Thoracic aorta (tissue), 2 donors: ENCODE results near the gene SELENOI. TPM values are rescaled to one million over a fixed set of nuclear protein-coding genes. Genes with fewer than 3 reads are reported as not detected.
"Not testable (repeated sequence)": the region's sequence is repeated elsewhere in the genome, so short reads cannot be mapped to it uniquely, and the experiment has no call there.

Experiments used
- ATAC-seq: fragments of 150-250 bp; one replicate; pipeline ENCODE4 v1.8.0; 2017; ENCODE audit warnings: low read depth; ENCODE audit not compliant: insufficient number of reproducible peaks, low FRiP score
- DNase-seq: peaks from one replicate; pipeline ENCODE4 v3.0.0-alpha.2; 2020; ENCODE audit warnings: low spot score
- H3K27ac ChIP-seq, 2 donors: fragments of 200-600 bp; sonication (generic); 1 replicate in 1 of 2; 2 replicates in 1 of 2; pipeline ENCODE4 v1.5.1; 2016; ENCODE audit warnings: mild to moderate bottlenecking in 2 of 2, moderate library complexity in 2 of 2
- H3K27me3 ChIP-seq: fragments of 200-600 bp; sonication (generic); replicated peaks from 2 replicates; pipeline ENCODE4 v1.6.0; 2016; ENCODE audit warnings: mild to moderate bottlenecking; ENCODE audit not compliant: insufficient read depth
- H3K36me3 ChIP-seq: fragments of 200-600 bp; sonication (generic); one replicate; pipeline ENCODE4 v1.5.1; 2016
- H3K4me1 ChIP-seq, 2 donors: fragments of 200-600 bp; sonication (generic); 1 replicate in 1 of 2; 2 replicates in 1 of 2; pipeline versions ENCODE4 v1.5.1 to v1.6.0; 2016; ENCODE audit warnings: low read depth in 2 of 2, mild to moderate bottlenecking in 1 of 2; ENCODE audit not compliant: control insufficient read depth in 1 of 2
- H3K4me3 ChIP-seq: fragments of 200-600 bp; sonication (generic); 2 replicates; pipeline ENCODE4 v1.5.1; 2016; ENCODE audit warnings: mild to moderate bottlenecking
- H3K9me3 ChIP-seq: fragments of 200-600 bp; sonication (generic); 2 replicates; pipeline ENCODE4 v1.5.1; 2016
- CTCF ChIP-seq: fragments of 200-600 bp; sonication (generic); IDR thresholded peaks from one replicate; pipeline ENCODE4 v1.5.1; 2019; ENCODE audit warnings: antibody characterized with exemption
- total RNA-seq, 2 donors: library from RNA; depleted of rRNA; stranded (reverse); fragments of >200 nt; gene quantifications; one replicate each; pipeline versions ENCODE4 v1.1.0 to v1.2.3, GENCODE V29; 2016

The SELENOI gene
- total RNA-seq, 2 donors from 2014 or later = 7.0 to 11.8 TPM

DNA sequence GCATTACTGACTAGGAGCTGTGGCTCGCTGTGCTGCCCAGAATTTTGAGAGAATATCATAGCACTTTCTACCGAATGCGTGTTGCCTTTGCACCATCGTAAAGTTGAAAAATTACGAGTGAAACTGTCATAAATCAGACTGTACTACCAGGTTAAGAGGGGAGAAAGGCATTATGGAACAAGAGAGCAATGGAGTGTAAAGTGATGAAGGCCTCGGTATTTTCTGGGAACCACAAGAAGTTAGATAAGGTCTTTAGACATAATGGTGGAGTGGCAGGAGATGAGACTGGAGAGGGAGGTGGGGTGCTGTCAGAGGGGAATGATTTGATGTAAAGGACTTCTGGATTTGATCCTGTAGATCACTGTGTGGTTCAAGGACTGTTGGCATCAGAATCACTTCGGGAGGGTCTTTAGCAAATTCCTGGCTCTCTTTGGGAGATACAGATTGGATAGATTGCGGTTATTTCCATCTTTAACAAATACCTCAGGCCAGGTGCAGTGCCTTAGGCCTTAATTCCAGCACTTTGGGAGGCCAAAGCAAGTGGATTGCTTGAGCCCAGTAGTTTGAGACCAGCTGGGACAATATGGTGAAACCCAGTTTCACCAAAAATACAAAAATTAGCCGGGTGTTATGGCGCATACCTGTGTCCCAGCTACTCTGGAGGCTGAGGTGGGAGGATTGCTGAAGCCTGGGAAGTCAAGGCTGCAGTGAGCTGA, 5.6 kb downstream of the SELENOI start:
- ATAC-seq = no peak
- no peak overlapping the region for H3K27ac ChIP-seq
- no peak for TF ChIP-seq CTCF
- H3K27me3 ChIP-seq = no peaks in the 10 kb centered on the region
- DNase-seq = no peak
- H3K9me3 ChIP-seq = no peaks in the 10 kb centered on the region
- no peaks in the 10 kb centered on the region for H3K36me3 ChIP-seq
- H3K4me3 ChIP-seq = no peak overlapping the region
- H3K4me1 ChIP-seq = peaks cover 8 to 9% of the 10 kb centered on the region in 2 donors

DNA sequence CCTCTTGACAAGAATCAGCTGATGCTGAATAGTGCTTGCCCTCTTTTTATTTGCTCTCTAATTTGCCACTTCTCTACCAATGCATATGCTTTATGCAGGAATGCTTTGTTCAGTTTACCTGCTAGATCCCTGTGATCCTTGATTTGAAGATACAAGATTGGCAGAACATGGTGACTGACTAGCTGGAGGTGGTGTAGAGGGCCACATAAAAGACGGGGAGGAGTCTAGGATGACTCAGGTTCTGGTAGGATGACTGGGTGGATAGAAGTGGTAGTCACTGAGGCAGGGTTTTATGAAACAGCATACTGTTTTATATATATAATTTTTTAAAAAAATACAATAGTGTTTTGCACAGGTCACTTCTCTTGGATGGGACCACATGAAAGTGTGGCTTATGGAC, 6.9 kb downstream of the SELENOI start:
- no peak for ATAC-seq
- H3K9me3 ChIP-seq = no peaks in the 10 kb centered on the region
- H3K4me3 ChIP-seq = no peak overlapping the region
- no peak for TF ChIP-seq CTCF
- H3K36me3 ChIP-seq = no peaks in the 10 kb centered on the region
- no peak overlapping the region for H3K27ac ChIP-seq
- H3K27me3 ChIP-seq = no peaks in the 10 kb centered on the region
- DNase-seq = no peak
- no peaks in the 10 kb centered on the region for H3K4me1 ChIP-seq

DNA sequence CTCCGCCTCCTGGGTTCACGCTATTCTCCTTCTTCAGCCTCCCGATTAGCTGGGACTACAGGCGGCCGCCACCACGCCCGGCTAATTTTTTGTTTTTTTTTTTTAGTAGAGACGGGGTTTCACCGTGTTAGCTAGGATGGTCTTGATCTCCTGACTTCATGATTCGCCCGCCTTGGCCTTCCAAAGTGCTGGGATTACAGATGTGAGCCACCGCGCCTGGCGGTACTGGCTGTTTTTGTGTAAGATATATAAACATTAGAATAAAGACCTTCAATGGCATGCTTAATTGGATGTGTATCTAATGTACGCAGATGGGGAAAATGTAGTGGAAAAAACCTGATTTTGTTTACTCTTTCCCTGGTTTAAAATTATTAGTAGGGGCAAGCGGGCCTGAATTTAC, 8.5 kb downstream of the SELENOI start:
- H3K4me1 ChIP-seq, H3K9me3 ChIP-seq, H3K4me3 ChIP-seq, ATAC-seq, H3K27ac ChIP-seq, H3K27me3 ChIP-seq, H3K36me3 ChIP-seq, DNase-seq: not testable (repeated sequence)

GRCh38 chr2:26355038-26355995, 9.4 kb downstream of the SELENOI start:
- no peak for TF ChIP-seq CTCF
- Histone ChIP-seq H3K4me3 (no peak overlapping the region), H3K4me1 (no peaks in the 10 kb centered on the region), H3K27ac (no peak overlapping the region), H3K27me3 (no peaks in the 10 kb centered on the region), H3K36me3 (no peaks in the 10 kb centered on the region), H3K9me3 (no peaks in the 10 kb centered on the region)
- DNase-seq (no peak), ATAC-seq (no peak)

DNA sequence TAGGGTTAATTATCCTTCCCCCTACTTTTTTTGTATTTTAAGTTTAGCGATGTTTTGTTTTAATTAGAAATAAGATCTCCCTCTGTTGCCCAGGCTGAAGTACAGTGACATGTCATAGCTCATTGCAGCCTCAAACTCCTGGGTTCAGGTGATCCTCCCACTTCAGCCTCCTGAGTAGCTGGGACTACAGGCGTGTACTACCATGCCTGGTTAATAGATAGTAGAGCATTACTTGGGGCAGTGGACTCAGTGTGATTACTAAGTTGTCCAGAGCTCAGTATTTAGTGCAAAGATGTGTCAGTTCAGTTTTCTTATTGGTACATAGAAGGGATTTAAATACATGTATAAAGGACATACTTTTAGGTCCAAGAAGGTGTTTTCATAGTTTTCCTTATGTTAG, 10.2 kb downstream of the SELENOI start:
- Histone ChIP-seq H3K9me3 (no peaks in the 10 kb centered on the region), H3K27me3 (no peaks in the 10 kb centered on the region), H3K4me1 (no peaks in the 10 kb centered on the region), H3K4me3 (no peak overlapping the region), H3K27ac (no peak overlapping the region), H3K36me3 (no peaks in the 10 kb centered on the region)
- TF ChIP-seq CTCF = no peak
- DNase-seq (no peak), ATAC-seq (no peak)
